Activated T-cell treated with anti-CD3 and anti-CD28 coated beads, Interleukin-2, amount 50 U/mL, for 48 hours (primary cell): ENCODE measurements around the gene SERPINA4.

Experiments
- DNase-seq, 2 experiments: peaks; one replicate each; pipeline ENCODE4 v3.0.0-alpha.2; 2020

Gene SERPINA4

GRCh38 chr14:94543449-94544124 is 17.7 kb upstream of the SERPINA4 start:
- DNase-seq, result no peak

- DNase-seq, result no peak
These were observed 16.5 kb upstream of the SERPINA4 start for GRCh38 chr14:94544726-94545125.

- no peak for DNase-seq
These were observed 16.0 kb upstream of the SERPINA4 start for GRCh38 chr14:94545131-94545841.

GRCh38 chr14:94547151-94547680 is 14.0 kb upstream of the SERPINA4 start:
- DNase-seq, result no peak

- no peak for DNase-seq
These were observed 13.5 kb upstream of the SERPINA4 start for GRCh38 chr14:94547726-94548125.

- DNase-seq, result no peak
These were observed 12.9 kb upstream of the SERPINA4 start for GRCh38 chr14:94548131-94548998.

GRCh38 chr14:94548999-94549985 is 11.9 kb upstream of the SERPINA4 start:
- peak; percentile 76 to 77 for DNase-seq

GRCh38 chr14:94550041-94550440 is 11.2 kb upstream of the SERPINA4 start:
- no peak for DNase-seq

- DNase-seq, result no peak
These were observed 5.3 kb upstream of the SERPINA4 start for GRCh38 chr14:94555991-94556390.

GRCh38 chr14:94557327-94557726 is 3.9 kb upstream of the SERPINA4 start:
- DNase-seq, result no peak

GRCh38 chr14:94558842-94559241 is 2.4 kb upstream of the SERPINA4 start:
- no peak for DNase-seq

GRCh38 chr14:94559638-94560290 is 1.5 kb upstream of the SERPINA4 start:
- no peak for DNase-seq

- DNase-seq, result no peak
These were observed 964 bp upstream of the SERPINA4 start for GRCh38 chr14:94560291-94560665.

- no peak for DNase-seq
These were observed 391 bp downstream of the SERPINA4 start for GRCh38 chr14:94561656-94562010.

- no peak for DNase-seq
These were observed 780 bp downstream of the SERPINA4 start for GRCh38 chr14:94562022-94562421.

- no peak for DNase-seq
These were observed 2.0 kb downstream of the SERPINA4 start for GRCh38 chr14:94562941-94563883.

- DNase-seq, result no peak
These were observed 3.1 kb downstream of the SERPINA4 start for GRCh38 chr14:94564381-94564780.

GRCh38 chr14:94568186-94568585 is 6.9 kb downstream of the SERPINA4 start:
- DNase-seq, result no peak

- DNase-seq, result no peak
These were observed 8.2 kb downstream of the SERPINA4 start for GRCh38 chr14:94569381-94570001.

- DNase-seq, result no peak
These were observed 8.8 kb downstream of the SERPINA4 start for GRCh38 chr14:94570002-94570400.
